DOHH2 (cell line): ENCODE measurements around the gene ADD3.
A peak's percentile ranks its signal among the peaks of the same experiment; 100 is the strongest.

ENCODE experiments used
- H3F3A ChIP-seq: fragments of 200-600 bp; sonication (generic), shearing (Covaris generic); 2 replicates; pipeline ENCODE4 v1.6.0; 2016; ENCODE audit warnings: antibody characterized with exemption, mild to moderate bottlenecking; ENCODE audit not compliant: control insufficient read depth, insufficient read depth
- H3K27ac ChIP-seq: fragments of 200-600 bp; sonication (generic); 2 replicates; pipeline ENCODE4 v1.5.1; 2014; ENCODE audit warnings: low read depth, mild to moderate bottlenecking, low read length, moderate library complexity
- H3K27me3 ChIP-seq: fragments of 200-600 bp; sonication (generic); 2 replicates; pipeline ENCODE4 v1.6.1; 2014; ENCODE audit warnings: mild to moderate bottlenecking, low read length, mixed read lengths; ENCODE audit not compliant: control insufficient read depth
- H3K36me3 ChIP-seq: fragments of 200-600 bp; sonication (generic); 2 replicates; pipeline ENCODE4 v1.6.1; 2014; ENCODE audit warnings: mild to moderate bottlenecking, low read length, moderate library complexity, mixed read lengths; ENCODE audit not compliant: control insufficient read depth
- H3K4me1 ChIP-seq: fragments of 200-600 bp; sonication (generic); 2 replicates; pipeline ENCODE4 v1.6.1; 2014; ENCODE audit warnings: mild to moderate bottlenecking, low read length, mixed read lengths; ENCODE audit not compliant: control insufficient read depth
- H3K4me2 ChIP-seq: fragments of 200-600 bp; sonication (generic); 2 replicates; pipeline ENCODE4 v1.6.0; 2014; ENCODE audit warnings: mild to moderate bottlenecking, low read length, moderate library complexity
- H3K4me3 ChIP-seq: fragments of 200-600 bp; sonication (generic); 2 replicates; pipeline ENCODE4 v1.5.1; 2014; ENCODE audit warnings: mild to moderate bottlenecking, low read length, mixed read lengths
- H3K79me2 ChIP-seq: fragments of 200-600 bp; sonication (generic); 2 replicates; pipeline ENCODE4 v1.6.1; 2014; ENCODE audit warnings: mild to moderate bottlenecking, low read length, mixed read lengths; ENCODE audit not compliant: control insufficient read depth
- H3K9me2 ChIP-seq: fragments of 200-600 bp; sonication (generic); replicated peaks from 2 replicates; pipeline ENCODE4 v1.6.1; 2014; ENCODE audit warnings: mild to moderate bottlenecking, low read length, mixed read lengths; ENCODE audit not compliant: control insufficient read depth
- H3K9me3 ChIP-seq: fragments of 200-600 bp; sonication (generic); 2 replicates; pipeline ENCODE4 v1.6.1; 2014; ENCODE audit warnings: antibody characterized with exemption, low read length, mixed read lengths; ENCODE audit not compliant: control insufficient read depth, insufficient read depth
- H4K20me1 ChIP-seq: fragments of 200-600 bp; sonication (generic); 2 replicates; pipeline ENCODE4 v1.6.0; 2014; ENCODE audit warnings: low read depth, mild to moderate bottlenecking, antibody characterized with exemption, low read length, moderate library complexity; ENCODE audit not compliant: control insufficient read depth, insufficient read depth
- EZH2phosphoT487 ChIP-seq: fragments of 200-600 bp; sonication (generic); IDR thresholded peaks from 2 replicates; pipeline ENCODE4 v1.6.1; 2017; ENCODE audit warnings: borderline replicate concordance, mild to moderate bottlenecking, antibody characterized with exemption, low read length, moderate library complexity, mixed read lengths
- TF ChIP-seq, protein P1 (sequence below): fragments of 200-600 bp; sonication (generic); IDR thresholded peaks from one replicate; pipeline ENCODE4 v1.5.1; 2014; ENCODE audit warnings: antibody characterized with exemption, mild to moderate bottlenecking, low read depth, low read length; ENCODE audit not compliant: poor library complexity, severe bottlenecking

ADD3 gene

GRCh38 chr10:110151467-110151866 lies 143.7 kb downstream of the ADD3 start:
- H3F3A ChIP-seq = no peaks in the 10 kb centered on the region
- no peaks in the 10 kb centered on the region for H4K20me1 ChIP-seq
- H3K9me3 ChIP-seq = no peaks in the 10 kb centered on the region
- TF ChIP-seq, protein P1, sequence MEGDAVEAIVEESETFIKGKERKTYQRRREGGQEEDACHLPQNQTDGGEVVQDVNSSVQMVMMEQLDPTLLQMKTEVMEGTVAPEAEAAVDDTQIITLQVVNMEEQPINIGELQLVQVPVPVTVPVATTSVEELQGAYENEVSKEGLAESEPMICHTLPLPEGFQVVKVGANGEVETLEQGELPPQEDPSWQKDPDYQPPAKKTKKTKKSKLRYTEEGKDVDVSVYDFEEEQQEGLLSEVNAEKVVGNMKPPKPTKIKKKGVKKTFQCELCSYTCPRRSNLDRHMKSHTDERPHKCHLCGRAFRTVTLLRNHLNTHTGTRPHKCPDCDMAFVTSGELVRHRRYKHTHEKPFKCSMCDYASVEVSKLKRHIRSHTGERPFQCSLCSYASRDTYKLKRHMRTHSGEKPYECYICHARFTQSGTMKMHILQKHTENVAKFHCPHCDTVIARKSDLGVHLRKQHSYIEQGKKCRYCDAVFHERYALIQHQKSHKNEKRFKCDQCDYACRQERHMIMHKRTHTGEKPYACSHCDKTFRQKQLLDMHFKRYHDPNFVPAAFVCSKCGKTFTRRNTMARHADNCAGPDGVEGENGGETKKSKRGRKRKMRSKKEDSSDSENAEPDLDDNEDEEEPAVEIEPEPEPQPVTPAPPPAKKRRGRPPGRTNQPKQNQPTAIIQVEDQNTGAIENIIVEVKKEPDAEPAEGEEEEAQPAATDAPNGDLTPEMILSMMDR = no peak
- TF ChIP-seq EZH2phosphoT487 = no peak
- peaks cover 15% of the 10 kb centered on the region for H3K4me1 ChIP-seq
- H3K27me3 ChIP-seq = peaks cover 25% of the 10 kb centered on the region
- H3K79me2 ChIP-seq = no peaks in the 10 kb centered on the region
- no peaks in the 10 kb centered on the region for H3K36me3 ChIP-seq
- no peak overlapping the region for H3K4me3 ChIP-seq
- no peaks in the 10 kb centered on the region for H3K9me2 ChIP-seq
- no peak overlapping the region for H3K4me2 ChIP-seq
- H3K27ac ChIP-seq = no peak overlapping the region

GRCh38 chr10:110151971-110152370 lies 144.2 kb downstream of the ADD3 start:
- H3K9me2 ChIP-seq = no peaks in the 10 kb centered on the region
- H3K4me2 ChIP-seq = no peak overlapping the region
- H3K4me1 ChIP-seq = peaks cover 20% of the 10 kb centered on the region
- peaks cover 25% of the 10 kb centered on the region for H3K27me3 ChIP-seq
- TF ChIP-seq, protein P1 = no peak
- no peak for TF ChIP-seq EZH2phosphoT487
- no peak overlapping the region for H3K27ac ChIP-seq
- H3K79me2 ChIP-seq = no peaks in the 10 kb centered on the region
- H3K36me3 ChIP-seq = no peaks in the 10 kb centered on the region
- no peaks in the 10 kb centered on the region for H3F3A ChIP-seq
- no peak overlapping the region for H3K4me3 ChIP-seq
- H3K9me3 ChIP-seq = no peaks in the 10 kb centered on the region
- no peaks in the 10 kb centered on the region for H4K20me1 ChIP-seq

GRCh38 chr10:110153396-110153795 lies 145.6 kb downstream of the ADD3 start:
- H3K27ac ChIP-seq = no peak overlapping the region
- no peaks in the 10 kb centered on the region for H3K79me2 ChIP-seq
- H3K4me3 ChIP-seq = no peak overlapping the region
- no peaks in the 10 kb centered on the region for H3F3A ChIP-seq
- H3K4me1 ChIP-seq = peaks cover 24% of the 10 kb centered on the region
- no peaks in the 10 kb centered on the region for H3K9me2 ChIP-seq
- H3K9me3 ChIP-seq = no peaks in the 10 kb centered on the region
- H3K36me3 ChIP-seq = no peaks in the 10 kb centered on the region
- H4K20me1 ChIP-seq = no peaks in the 10 kb centered on the region
- TF ChIP-seq EZH2phosphoT487 = no peak
- TF ChIP-seq, protein P1 = no peak
- H3K27me3 ChIP-seq = peaks cover 16% of the 10 kb centered on the region
- H3K4me2 ChIP-seq = peak overlapping the region; percentile 25; the same call in 1 of the 2 replicates

GRCh38 chr10:110156046-110156445 lies 148.3 kb downstream of the ADD3 start:
- Histone ChIP-seq H3K27me3 (peaks cover 9% of the 10 kb centered on the region), H4K20me1 (no peaks in the 10 kb centered on the region), H3K79me2 (no peaks in the 10 kb centered on the region), H3K4me1 (peaks cover 24% of the 10 kb centered on the region), H3K27ac (no peak overlapping the region), H3K9me2 (no peaks in the 10 kb centered on the region), H3K9me3 (no peaks in the 10 kb centered on the region; the same call in 1 of the 2 replicates), H3K4me3 (no peak overlapping the region), H3F3A (no peaks in the 10 kb centered on the region), H3K4me2 (no peak overlapping the region), H3K36me3 (no peaks in the 10 kb centered on the region)
- TF ChIP-seq, protein P1 = no peak
- TF ChIP-seq EZH2phosphoT487 = no peak
